Brain pericyte (primary cell): ENCODE measurements around the gene NFIC.

Source experiments
- DNase-seq: peaks from one replicate; pipeline ENCODE4 v3.0.0-alpha.2; 2012; ENCODE audit warnings: low read depth, low spot score

Gene NFIC

DNA sequence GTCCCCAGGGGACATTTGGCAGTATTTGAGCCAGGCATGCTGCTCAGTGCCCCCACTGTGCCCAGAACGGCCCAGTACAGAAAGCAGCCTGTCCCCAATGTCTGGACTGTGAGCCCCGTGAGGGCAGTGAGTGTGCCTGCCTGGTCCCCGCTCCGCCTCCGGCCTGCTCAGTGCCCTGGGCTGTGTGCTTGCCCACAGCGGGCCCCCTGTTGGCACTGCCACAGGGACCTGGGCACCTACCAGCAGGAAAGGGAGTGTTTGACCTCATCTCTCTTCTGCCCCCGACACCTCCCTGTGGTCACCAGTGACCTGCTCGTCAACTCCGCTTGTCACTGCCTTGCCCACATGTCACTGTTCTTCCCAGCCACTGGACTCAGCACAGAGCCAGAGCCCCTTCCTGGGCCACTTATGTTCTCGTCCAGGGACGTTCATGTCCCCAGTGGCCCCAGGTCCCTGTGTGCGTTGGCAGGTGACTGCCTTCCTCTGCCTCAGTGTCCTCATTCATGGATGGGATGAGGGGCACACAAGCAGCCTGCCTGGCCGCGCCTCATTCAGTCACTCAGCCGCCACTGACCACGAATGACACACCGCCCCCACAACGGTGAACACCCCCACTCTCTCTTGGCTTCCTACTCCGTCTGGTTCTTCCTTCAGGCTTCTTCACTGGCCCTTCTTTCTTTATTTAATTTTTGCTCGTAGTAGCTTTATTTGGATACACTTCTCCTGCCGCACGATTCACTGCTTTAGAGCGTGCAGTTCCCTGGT is 142.6 kb downstream of the NFIC start:
- no peak for DNase-seq

DNA sequence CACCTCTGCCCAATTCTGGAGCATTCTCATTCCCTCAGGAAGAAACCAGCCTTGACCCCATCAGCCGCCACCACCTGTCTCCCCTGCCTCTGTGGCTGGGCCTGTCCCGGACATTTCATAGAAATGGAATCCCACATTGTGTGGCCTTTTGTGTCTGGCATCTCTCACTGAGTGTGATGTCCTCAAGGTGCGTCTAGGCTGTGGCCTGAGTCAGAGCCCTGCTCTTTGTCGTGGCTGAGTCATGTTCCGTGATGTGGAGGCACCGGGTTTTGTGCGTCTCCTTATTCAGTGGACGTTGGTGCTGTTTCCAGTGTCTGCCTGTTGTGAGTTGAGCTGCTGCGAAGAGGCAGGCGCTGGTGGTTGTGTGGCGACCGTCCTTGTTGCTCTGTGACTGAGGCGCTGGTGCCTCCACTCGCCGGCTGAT is 143.2 kb downstream of the NFIC start:
- DNase-seq, result no peak

DNA sequence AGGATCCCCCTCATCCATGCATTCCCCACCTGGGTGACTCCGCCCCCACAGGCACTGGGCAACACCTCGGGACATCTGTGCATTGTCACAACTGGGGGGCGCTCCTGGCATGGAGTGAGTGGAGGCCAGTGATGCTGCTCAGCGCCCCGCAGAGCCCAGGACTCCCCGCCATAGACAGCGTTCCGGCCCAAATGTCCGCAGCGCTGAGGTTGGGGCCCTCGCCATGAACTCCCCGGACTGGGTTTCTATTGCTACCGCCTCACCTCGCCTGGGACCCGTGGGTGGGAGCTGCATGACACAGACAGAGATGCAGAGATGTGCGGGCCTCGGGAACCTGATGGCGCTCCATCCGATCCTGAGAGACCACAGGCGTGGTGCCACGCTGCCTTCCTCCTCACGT is 144.3 kb downstream of the NFIC start:
- no peak for DNase-seq

DNA sequence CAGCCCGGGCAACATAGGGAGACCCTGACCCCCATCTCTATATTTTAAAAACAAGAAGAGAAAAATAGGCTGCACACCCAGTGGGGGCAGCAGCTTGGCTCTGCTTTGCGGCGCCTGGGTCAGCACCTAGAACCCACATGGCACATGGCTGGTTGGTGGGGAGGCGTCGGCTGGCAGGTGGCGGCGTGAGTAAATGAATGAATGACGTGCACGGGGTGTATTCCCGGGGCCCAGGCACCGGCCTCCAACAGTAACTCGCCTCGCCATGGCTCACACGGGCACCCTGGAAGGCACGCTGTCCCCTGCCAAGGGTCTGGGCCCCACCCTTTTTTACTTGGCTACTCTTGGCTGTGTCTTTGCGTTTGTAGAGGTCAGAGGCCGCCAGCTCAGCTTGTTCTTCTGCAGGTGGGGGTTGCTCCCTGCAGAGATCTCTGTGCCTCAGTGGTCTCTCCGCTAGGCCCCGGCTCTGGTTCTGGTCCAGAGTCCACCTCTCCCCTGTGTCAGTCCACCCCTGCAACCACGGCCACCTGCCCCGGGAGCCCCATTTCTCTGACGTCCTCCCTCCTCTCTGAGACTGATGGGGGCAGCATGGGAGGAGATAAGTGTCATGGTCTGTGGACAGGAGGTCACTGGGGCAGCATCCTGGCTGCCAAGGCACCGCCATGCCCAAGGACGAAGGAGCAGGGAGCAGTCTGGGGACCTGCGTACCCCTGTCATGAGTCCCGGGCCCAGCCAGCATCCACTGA is 145.3 kb downstream of the NFIC start:
- DNase-seq, result no peak

DNA sequence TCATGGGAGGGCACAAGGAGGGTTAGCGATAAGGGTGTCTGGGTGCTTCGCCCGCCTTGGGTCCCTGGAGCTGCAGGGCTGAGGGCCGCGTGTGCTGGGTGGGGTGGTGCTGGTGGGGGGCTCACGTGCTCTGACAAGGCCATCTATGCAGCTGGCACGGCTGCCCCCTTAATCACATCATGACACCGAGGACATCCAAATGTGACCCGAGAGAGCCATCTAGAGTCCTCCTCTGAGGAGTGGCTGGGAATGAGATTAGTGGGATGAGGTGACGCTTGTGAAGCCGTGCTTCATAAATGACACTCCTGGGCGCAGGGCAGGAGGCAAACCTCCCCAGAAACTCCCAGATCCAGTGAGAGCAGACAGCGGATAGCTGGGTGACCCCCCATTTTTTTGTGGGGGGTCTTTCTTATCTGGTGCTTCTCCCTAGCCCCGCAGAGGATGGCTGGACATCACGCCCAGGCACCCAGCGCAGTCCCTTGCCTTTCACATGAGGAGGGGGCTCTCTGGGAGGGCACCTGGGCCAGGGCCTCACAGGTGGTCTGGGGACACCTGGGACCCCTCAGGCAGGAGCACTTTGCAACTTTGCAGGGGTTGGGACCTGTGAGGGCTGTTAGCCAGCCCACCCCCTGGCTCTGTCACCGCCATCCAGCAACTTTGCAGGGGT is 146.3 kb downstream of the NFIC start:
- DNase-seq, result no peak

DNA sequence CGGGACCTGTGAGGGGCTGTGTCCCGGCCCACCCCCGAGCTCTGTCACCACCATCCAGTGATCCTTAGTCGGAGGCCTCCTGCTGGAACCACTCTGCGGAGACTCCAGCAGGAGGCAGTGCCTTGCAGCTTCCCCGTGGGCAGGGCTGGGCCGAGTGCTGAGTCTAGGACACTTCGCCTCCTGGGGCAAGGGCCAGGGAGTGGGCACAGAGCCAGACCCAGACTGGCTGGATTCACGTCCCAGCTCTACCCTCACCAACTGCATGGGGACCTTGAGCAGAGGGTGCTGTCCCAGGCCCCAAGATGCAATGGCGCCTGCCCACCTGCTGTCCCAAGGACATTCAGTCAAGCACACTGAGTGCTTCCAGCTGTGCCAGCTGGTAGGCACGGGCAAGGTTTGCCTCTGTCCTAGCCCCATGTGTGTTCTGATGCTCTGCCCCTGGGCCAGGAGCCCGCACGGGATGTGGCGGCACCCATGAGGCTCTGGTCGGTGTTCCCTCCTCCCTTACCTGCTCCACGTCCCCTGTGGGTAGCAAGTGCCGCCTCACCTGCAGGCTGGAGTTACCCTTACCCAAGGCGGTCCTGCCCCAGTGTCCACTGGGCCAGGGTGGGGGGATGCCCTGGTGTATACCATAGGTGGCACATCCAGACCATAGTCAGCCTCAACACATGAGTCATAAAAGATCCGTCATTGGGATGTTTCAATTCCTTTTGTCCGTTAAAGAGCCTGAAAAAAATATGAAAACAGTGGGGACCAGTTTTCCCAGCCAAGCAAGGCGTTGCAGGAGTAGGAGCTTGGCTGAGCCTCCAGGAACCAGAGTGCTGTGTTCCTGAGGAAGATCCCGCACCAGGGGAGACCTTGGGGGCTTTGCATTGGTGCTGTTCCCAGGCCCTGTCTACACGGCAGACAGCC is 147.1 kb downstream of the NFIC start:
- DNase-seq, result no peak

DNA sequence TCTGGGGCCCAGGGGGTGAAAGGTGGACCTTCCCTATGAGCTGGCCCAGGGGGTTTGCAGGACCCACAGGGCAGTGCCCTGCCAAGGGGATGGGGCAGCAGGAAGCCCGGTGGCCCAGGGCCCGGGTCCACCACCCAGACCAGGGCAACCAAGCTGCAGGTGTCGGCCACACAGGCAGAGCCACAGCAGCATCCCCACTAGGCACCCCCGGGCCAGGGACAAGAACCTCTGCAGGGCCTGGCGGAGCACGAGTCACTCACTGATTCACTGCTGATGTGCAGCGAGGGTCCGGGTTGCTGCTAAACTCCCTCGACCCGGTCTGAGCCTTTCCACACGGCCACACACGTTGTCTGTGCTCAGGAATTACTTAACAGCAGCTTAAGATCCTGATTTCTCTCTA is 148.5 kb downstream of the NFIC start:
- no peak for DNase-seq

DNA sequence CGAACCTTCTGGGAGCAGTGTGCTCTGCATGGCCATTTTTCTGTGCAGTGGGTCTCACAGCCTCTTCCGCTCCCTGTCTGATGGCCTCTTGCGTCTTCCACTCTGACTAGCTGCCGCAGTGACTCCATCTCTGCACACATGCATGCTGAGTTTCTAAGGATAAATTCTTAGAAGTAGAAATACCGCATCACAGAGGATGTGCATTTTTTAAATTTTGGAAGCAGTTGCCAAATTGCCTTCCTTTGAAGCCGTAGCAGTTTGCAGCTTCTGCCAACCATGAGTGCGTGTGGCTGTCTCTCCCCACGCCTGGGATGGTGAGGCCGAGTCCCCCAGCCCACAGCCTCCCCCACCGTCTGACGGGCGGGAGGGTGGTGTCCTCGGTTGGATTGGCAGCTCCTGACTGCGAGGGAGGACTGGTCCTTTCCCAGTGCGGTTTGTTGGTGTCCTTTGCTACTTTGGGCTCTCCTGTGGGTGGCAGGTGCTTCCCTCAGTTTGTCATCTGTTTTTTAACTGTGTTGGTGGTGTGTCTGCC is 149.6 kb downstream of the NFIC start:
- no peak for DNase-seq

DNA sequence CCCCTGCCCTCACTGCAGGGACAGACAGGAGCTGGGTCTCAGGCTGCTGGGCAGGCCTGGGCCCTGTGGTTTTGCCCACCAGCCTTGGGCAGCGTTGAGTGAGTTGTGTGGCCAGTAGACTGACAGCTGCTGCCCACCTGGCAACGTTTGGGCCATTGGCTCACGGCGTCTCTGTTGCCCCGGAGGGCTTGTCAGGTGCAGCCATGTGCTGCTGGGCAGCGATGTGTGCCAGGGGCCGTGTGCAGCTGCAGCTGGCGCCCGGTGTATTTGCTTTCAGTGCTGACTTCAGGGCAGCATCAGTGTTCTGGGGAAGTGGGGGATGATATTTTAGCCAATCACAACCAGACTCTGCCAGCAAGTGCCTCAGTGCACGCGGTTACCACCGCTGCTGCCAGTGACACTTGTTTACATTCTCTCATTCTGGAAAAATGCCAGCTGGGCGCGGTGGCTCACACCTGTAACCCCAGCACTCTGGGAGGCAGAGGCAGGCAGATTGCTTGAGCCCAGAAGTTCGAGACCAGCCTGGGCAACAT is 150.4 kb downstream of the NFIC start:
- DNase-seq, result no peak

DNA sequence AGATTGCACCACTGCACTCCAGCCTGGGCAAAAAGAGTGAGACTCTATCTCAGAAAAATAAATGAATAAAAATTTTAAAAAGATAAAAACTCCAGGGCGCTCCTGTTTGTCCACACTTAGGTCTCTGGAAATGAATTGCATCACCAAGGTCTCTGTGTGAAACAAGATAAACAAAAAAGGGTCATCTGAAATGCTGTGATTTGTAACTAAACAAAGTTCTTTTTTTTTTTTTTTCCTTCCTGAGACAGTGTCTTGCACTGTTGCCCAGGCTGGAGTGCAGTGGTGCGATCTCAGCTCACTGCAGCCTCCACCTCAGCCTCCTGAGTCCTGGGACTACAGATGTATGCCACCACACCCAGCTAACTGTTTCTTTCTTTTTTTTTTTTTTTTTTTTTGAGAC is 151.3 kb downstream of the NFIC start:
- DNase-seq, result no peak

DNA sequence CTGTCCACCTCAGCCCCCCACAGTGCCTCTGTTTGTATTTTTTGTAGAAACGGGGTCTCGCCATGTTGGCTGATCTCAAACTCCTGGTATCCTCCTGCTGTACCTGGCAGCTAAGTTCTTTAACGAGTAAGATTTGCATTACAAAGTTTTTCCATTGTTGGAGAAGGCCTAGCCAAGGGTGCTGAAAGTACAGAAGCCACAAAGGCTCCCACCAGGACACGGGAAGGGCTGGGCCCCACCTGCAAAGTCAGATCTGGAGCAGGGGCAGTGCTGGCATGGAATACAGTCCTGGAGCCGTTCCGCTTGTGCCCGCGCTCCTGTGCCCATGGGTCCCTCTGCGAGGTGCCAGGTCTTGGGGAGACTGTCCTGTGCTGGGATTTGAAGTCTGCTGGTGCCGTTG is 151.9 kb downstream of the NFIC start:
- no peak for DNase-seq

DNA sequence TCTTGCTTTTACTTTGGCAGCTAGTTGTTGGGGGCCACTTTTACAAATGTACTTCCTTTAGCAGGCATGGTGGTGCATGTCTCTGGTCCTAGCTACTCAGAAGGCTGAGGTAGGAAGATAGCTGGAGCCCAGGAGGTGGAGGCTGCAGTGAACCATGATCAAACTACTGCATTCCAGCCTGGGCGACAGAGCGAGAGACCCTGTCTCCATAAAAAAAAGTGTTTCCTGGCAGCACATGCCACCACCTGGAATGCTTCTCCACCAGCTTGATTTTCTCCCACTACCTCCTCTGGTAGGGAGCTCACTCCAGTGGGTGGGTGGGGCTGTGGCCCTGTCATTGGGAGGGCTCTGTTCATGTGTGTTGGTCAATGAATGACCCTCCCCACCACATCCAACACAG is 152.3 kb downstream of the NFIC start:
- no peak for DNase-seq
